22Rv1 (cell line): ENCODE results near the gene RYK.

ENCODE experiments used
- H3K27ac ChIP-seq: fragments of 450-650 bp; 2 replicates; pipeline ENCODE4 v1.5.1; 2017
- ZFX ChIP-seq: fragments of 450-650 bp; IDR thresholded peaks from 2 replicates; pipeline ENCODE4 v1.6.1; 2017; ENCODE audit warnings: antibody characterized with exemption, borderline replicate concordance
- TF ChIP-seq, protein P1 (sequence below): fragments of 450-650 bp; IDR thresholded peaks from 2 replicates; pipeline ENCODE4 v1.5.1; 2017; ENCODE audit warnings: mild to moderate bottlenecking

Gene RYK

DNA sequence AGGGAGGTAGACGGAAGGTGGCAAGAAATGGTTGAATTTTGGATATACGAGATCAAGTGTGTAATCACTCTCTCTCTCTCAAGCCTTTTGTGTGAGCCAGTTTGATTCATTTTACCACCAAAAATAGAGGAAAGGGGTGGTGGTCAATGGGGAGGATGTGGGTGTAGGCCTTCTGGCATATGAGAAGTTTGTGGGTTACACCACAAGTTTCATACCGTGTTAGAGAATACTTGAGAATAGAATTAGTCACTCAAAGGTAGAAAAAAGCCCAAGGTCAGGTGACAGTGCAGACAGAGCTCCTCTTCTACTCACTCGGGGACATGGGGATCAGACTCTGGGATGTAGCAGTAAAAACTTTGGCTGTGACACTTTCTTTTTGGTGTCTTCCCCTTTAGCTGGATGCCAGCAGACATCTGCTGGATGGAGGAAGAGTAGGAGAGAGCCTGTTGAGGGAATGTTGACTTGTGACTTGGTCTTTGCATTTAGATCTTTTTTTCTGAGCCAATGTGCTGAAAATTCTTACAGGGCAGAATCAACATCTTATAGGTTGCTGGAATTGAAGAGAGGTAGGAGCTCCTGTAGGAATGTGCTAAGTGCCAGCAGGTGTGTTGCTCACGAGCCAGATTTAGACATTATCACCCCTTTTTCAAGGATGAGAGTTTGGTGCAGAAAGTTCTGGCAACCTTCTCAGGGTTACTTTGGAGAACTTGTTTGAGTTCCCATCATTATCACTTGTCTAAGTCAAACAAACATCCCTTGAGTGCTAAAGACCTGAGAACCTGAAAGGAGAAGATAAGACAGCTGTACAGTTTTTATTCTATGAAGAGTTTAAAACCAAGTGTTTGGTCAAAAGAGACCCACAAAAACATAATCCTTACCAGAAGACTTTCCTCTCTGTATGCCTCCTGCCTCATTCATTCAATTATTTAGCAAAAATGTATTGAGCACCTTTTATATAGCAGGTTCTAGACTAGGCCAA, 43.9 kb upstream of the RYK start:
- TF ChIP-seq ZFX = no peak
- TF ChIP-seq, protein P1, sequence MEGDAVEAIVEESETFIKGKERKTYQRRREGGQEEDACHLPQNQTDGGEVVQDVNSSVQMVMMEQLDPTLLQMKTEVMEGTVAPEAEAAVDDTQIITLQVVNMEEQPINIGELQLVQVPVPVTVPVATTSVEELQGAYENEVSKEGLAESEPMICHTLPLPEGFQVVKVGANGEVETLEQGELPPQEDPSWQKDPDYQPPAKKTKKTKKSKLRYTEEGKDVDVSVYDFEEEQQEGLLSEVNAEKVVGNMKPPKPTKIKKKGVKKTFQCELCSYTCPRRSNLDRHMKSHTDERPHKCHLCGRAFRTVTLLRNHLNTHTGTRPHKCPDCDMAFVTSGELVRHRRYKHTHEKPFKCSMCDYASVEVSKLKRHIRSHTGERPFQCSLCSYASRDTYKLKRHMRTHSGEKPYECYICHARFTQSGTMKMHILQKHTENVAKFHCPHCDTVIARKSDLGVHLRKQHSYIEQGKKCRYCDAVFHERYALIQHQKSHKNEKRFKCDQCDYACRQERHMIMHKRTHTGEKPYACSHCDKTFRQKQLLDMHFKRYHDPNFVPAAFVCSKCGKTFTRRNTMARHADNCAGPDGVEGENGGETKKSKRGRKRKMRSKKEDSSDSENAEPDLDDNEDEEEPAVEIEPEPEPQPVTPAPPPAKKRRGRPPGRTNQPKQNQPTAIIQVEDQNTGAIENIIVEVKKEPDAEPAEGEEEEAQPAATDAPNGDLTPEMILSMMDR = no peak
- H3K27ac ChIP-seq = no peak overlapping the region

DNA sequence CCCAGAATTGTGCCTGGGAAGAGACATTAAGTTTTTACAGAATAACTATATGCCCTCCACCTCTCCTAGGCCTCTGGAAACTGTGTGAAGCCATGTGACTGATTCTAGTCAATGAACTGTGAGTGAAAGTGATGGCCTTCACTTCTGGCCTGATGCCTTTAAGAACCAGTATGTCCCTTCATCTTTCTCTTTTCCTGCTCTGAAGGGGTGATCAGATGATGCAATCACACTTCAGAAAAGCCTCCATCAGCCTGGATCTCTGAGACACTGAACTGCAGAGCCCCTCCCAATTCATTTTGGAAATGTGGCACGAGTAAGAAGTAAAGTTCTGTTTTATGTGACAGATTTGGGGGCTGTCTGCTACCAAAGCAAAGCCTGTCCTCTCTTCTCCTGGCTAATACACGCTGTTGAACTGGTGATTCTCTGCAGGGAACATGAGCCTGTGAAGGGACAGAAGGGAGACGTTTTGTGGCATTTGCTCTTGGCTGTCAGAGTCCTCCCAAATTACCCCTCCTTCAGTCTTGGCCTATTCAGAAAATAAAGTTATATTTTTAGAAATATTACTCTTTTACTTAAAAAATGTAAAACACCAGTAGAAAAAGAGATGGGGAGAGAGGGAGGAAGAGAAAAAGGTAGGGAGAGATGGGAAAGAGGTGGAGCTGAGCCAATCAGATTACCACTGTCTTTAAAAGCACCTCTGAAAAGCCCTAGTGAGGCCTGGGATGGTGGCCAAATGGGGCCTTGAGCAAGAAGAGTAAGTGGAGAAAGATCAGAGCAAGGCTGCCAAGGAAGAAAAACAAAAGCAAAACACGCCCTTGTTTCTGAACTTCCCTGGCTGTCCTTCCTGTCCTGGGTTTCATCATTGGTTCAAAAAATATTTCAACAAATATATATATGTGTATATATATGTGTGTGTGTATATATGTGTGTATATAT, 40.9 kb upstream of the RYK start:
- TF ChIP-seq ZFX = no peak
- TF ChIP-seq, protein P1 = no peak
- H3K27ac ChIP-seq = no peak overlapping the region

DNA sequence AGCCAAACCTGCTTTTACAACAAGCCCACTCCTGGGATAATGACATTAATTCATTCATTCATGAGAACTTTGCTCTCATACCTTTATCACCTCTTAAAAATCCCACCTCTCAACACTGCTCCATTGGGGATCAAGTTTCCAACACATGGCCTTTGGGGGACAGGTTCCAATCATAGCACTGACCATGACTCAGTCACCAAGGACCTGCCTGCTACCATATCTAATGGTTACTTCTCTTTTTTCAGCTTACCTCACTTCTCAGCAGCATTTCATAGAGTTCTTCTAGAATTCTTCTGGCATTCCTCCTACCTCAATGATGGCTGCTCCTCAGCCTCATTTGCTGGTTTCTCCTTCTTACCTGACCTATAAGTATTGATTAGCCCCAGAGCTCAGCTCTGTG, 36.9 kb upstream of the RYK start:
- TF ChIP-seq, protein P1 = no peak
- no peak for TF ChIP-seq ZFX
- no peak overlapping the region for H3K27ac ChIP-seq

DNA sequence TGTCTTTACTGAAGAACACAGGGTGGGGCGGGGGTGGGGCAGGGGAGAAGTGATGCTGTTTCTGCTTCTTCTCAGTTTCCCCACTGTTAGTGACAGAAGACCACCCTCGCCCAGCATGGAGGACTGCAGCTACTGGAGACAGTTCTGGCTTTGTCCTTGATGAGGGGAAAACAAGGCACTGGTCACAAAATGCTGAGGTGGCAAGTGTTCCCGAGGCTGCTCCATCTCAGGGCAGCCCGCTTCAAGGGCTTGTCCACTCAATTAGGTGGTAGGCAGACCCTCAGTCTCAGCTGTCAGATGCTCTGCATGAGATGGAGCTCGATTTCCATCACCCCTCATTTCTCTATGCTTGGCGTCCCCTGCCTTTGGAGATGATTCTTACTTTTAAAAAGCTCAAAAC, 33.8 kb upstream of the RYK start:
- H3K27ac ChIP-seq = no peak overlapping the region
- TF ChIP-seq, protein P1 = no peak
- TF ChIP-seq ZFX = no peak

DNA sequence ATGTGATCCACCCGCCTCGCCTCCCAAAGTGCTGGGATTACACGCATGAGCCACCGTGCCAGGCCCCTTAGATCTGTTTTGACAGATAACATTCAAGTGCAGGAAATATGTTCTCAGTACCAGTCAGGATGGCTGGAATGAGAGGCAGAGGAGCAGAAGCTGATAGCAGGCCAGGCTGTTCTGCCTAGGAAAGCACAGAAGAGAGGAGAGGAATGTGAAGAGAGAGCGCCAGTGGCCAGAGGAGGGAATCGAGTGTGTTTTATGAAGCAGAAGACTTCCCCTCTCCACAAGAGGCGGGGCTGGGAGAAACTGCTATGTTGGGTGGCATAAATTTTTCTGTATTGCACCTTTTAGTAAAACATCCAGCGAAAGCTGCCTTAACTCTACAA, 32.0 kb upstream of the RYK start:
- no peak for TF ChIP-seq ZFX
- TF ChIP-seq, protein P1 = no peak
- H3K27ac ChIP-seq = no peak overlapping the region

DNA sequence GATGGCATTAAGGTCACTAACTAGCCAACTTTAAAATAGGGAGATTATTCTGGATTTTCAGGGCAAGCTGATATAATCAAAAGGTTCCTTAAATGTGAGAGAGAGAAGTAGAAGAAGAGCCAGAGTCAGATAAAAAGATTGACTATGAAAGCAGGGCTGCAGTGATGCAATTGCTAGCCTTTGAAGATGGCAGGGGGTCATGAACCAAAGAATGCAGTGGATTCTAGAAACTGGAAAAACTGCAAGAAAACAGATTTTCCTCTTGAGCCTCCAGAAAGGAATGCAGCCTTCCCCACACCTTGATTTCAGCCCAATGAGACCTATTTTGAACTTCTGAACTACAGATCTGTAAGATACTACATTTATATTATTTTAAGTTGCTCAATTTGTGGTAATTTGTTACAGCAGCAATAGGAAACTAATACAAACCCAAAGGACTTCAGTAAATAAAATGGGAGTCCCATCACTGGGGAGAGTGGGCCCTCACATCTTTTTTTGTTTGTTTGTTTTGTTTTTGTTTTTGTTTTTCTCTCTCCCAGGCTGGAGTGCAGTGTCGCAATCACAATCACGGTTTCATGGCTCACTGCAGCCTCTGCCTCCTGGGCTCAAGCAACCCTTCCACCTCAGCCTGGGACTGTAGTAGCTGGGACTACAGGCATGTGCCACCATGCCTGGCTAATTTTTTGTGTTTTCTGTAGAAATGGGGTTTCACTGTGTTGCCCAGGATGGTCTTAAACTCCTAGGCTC, 31.4 kb upstream of the RYK start:
- TF ChIP-seq, protein P1 = no peak
- no peak for TF ChIP-seq ZFX
- no peak overlapping the region for H3K27ac ChIP-seq
